ENCODE data around the gene ADAMTS13. TPM values are rescaled to one million over a fixed set of nuclear protein-coding genes. Genes with fewer than 3 reads are reported as not detected.

The ADAMTS13 gene
- polyA plus RNA-seq, 1 donor from 2014 or later: 13.5 TPM

DNA sequence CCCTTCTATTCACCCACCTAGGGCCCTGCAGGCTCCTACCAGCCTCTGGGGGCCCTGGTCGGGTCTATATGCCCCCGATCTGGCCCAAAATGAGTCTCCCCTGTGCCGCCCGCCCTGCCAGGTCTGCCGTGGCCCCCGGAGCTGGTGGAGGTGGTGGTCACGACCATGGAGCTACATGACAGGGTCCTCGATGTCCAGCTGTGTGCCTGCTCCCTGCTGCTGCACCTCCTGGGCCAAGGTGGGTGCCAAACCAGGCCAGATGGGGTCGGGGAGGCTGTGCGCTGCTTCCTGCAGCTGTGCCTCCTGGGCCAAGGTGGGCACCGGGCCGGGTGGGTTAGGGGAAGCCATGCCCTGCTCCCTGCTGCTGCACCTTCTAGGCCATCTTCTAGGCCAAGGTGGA is 21.9 kb upstream of the ADAMTS13 start:
- Histone ChIP-seq H4K20me1 (ENCODE audit: insufficient read depth) (no peaks in the 10 kb centered on the region), H3K9ac (ENCODE audit: low read length) (no peak overlapping the region), H2AFZ (ENCODE audit: low read depth, low read length) (no peak overlapping the region), H3F3A (ENCODE audit: insufficient read depth, low read length, poor library complexity, severe bottlenecking) (no peaks in the 10 kb centered on the region), H3K27me3 (ENCODE audit: insufficient read depth, low read depth, low read length) (no peaks in the 10 kb centered on the region), H3K9me2 (ENCODE audit: insufficient read depth, low read length) (no peaks in the 10 kb centered on the region), H3K4me3 (ENCODE audit: low read length) (no peak overlapping the region), H3K79me2 (replicated peaks; ENCODE audit: insufficient read depth, low read length) (no peaks in the 10 kb centered on the region), H3K36me3 (ENCODE audit: insufficient read depth, low read length) (no peaks in the 10 kb centered on the region), H3K27ac (ENCODE audit: low read length) (no peak overlapping the region), H3K4me2 (ENCODE audit: low read length) (no peak overlapping the region), H3K9me3 (ENCODE audit: low read length) (no peaks in the 10 kb centered on the region)
- TF ChIP-seq MXI1 (conservative IDR thresholded peaks at IDR 0.05; ENCODE audit: poor library complexity, severe bottlenecking) (no peak), EZH2 (IDR thresholded peaks at IDR 0.05; ENCODE audit: borderline replicate concordance, insufficient read depth, low read length, poor library complexity, severe bottlenecking) (no peak), POLR2AphosphoS5 (IDR thresholded peaks at IDR 0.05) (no peak), TAF1 (IDR thresholded peaks at IDR 0.05; ENCODE audit: low read depth) (no peak), EP300 (conservative IDR thresholded peaks at IDR 0.05; ENCODE audit: poor library complexity, severe bottlenecking) (no peak), SMC3 (conservative IDR thresholded peaks at IDR 0.05; ENCODE audit: poor library complexity) (no peak), RAD21 (conservative IDR thresholded peaks at IDR 0.05) (no peak)
- TF ChIP-seq, protein P1, sequence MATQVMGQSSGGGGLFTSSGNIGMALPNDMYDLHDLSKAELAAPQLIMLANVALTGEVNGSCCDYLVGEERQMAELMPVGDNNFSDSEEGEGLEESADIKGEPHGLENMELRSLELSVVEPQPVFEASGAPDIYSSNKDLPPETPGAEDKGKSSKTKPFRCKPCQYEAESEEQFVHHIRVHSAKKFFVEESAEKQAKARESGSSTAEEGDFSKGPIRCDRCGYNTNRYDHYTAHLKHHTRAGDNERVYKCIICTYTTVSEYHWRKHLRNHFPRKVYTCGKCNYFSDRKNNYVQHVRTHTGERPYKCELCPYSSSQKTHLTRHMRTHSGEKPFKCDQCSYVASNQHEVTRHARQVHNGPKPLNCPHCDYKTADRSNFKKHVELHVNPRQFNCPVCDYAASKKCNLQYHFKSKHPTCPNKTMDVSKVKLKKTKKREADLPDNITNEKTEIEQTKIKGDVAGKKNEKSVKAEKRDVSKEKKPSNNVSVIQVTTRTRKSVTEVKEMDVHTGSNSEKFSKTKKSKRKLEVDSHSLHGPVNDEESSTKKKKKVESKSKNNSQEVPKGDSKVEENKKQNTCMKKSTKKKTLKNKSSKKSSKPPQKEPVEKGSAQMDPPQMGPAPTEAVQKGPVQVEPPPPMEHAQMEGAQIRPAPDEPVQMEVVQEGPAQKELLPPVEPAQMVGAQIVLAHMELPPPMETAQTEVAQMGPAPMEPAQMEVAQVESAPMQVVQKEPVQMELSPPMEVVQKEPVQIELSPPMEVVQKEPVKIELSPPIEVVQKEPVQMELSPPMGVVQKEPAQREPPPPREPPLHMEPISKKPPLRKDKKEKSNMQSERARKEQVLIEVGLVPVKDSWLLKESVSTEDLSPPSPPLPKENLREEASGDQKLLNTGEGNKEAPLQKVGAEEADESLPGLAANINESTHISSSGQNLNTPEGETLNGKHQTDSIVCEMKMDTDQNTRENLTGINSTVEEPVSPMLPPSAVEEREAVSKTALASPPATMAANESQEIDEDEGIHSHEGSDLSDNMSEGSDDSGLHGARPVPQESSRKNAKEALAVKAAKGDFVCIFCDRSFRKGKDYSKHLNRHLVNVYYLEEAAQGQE (IDR thresholded peaks at IDR 0.05; ENCODE audit: borderline replicate concordance): no peak
- TF ChIP-seq, protein P2, sequence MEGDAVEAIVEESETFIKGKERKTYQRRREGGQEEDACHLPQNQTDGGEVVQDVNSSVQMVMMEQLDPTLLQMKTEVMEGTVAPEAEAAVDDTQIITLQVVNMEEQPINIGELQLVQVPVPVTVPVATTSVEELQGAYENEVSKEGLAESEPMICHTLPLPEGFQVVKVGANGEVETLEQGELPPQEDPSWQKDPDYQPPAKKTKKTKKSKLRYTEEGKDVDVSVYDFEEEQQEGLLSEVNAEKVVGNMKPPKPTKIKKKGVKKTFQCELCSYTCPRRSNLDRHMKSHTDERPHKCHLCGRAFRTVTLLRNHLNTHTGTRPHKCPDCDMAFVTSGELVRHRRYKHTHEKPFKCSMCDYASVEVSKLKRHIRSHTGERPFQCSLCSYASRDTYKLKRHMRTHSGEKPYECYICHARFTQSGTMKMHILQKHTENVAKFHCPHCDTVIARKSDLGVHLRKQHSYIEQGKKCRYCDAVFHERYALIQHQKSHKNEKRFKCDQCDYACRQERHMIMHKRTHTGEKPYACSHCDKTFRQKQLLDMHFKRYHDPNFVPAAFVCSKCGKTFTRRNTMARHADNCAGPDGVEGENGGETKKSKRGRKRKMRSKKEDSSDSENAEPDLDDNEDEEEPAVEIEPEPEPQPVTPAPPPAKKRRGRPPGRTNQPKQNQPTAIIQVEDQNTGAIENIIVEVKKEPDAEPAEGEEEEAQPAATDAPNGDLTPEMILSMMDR (IDR thresholded peaks at IDR 0.05; ENCODE audit: poor library complexity, severe bottlenecking): no peak

DNA sequence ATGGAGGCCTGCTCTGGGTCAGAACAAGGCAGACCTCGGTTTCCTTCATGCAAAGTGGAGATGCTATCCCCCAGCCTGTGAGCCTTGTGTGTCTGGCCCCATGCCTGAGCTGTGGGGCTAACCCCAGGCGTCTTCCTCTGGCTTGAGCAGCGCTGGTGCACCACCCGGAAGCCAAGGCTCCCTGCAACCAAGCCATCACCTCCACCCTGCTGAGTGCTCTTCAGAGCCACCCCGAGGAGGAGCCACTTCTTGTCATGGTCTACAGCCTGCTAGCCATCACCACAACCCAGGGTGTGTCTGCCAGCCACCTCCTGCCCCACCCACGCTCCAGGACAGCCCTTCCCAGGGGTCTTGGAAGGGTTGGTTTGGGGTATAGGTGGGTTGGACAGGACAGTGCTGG is 20.6 kb upstream of the ADAMTS13 start:
- no peaks in the 10 kb centered on the region for H3K36me3 ChIP-seq (ENCODE audit: insufficient read depth, low read length)
- no peak overlapping the region for H3K9ac ChIP-seq (ENCODE audit: low read length)
- H3K4me3 ChIP-seq (ENCODE audit: low read length): no peak overlapping the region
- no peaks in the 10 kb centered on the region for H3K9me3 ChIP-seq (ENCODE audit: low read length)
- no peak overlapping the region for H2AFZ ChIP-seq (ENCODE audit: low read depth, low read length)
- H3K4me2 ChIP-seq (ENCODE audit: low read length): no peak overlapping the region
- no peaks in the 10 kb centered on the region for H3K9me2 ChIP-seq (ENCODE audit: insufficient read depth, low read length)
- H4K20me1 ChIP-seq (ENCODE audit: insufficient read depth): no peaks in the 10 kb centered on the region
- H3K27ac ChIP-seq (ENCODE audit: low read length): no peak overlapping the region
- no peaks in the 10 kb centered on the region for H3K79me2 ChIP-seq (replicated peaks; ENCODE audit: insufficient read depth, low read length)
- H3F3A ChIP-seq (ENCODE audit: insufficient read depth, low read length, poor library complexity, severe bottlenecking): no peaks in the 10 kb centered on the region
- TF ChIP-seq MXI1 (conservative IDR thresholded peaks at IDR 0.05; ENCODE audit: poor library complexity, severe bottlenecking): no peak
- TF ChIP-seq, protein P2 (IDR thresholded peaks at IDR 0.05; ENCODE audit: poor library complexity, severe bottlenecking): no peak
- H3K27me3 ChIP-seq (ENCODE audit: insufficient read depth, low read depth, low read length): no peaks in the 10 kb centered on the region
